ENCODE data around the gene PBRM1.

- no peak for TF ChIP-seq CTCF (IDR thresholded peaks at IDR 0.05)
- no peak for TF ChIP-seq POLR2AphosphoS5 (IDR thresholded peaks at IDR 0.05)
Observed at GRCh38 chr3:52511509-52511908, 174.2 kb downstream of the PBRM1 start.

Measured in suprapubic skin (tissue), 3 donors.